GM20000 (cell line): ENCODE measurements around the gene ZNF554.
A peak's percentile ranks its signal among the peaks of the same experiment; 100 is the strongest.
"Not testable (repeated sequence)": the region's sequence is repeated elsewhere in the genome, so short reads cannot be mapped to it uniquely, and the experiment has no call there.

ENCODE experiments used
- DNase-seq: peaks from one replicate; pipeline ENCODE4 v3.0.0; 2012; ENCODE audit warnings: low spot score
- CTCF ChIP-seq: IDR thresholded peaks from 2 replicates; pipeline ENCODE4 v1.5.1; 2012; ENCODE audit warnings: mild to moderate bottlenecking, control low read depth; ENCODE audit errors: extremely low read depth, missing control alignments

The ZNF554 gene

GRCh38 chr19:2785244-2785997 lies 34.2 kb upstream of the ZNF554 start, which contains the start of gene THOP1:
THOP1 (plus strand) TSS chr19:2785503; CDS start chr19:2785663, 160 bp downstream.
- peak; percentile 98 for DNase-seq
- no peak for TF ChIP-seq CTCF

- no peak for DNase-seq
- no peak for TF ChIP-seq CTCF
Measured at GRCh38 chr19:2787115-2787514, 32.6 kb upstream of the ZNF554 start.

GRCh38 chr19:2788237-2788636 lies 31.4 kb upstream of the ZNF554 start:
- no peak for DNase-seq
- no peak for TF ChIP-seq CTCF

GRCh38 chr19:2790194-2790556 lies 29.5 kb upstream of the ZNF554 start:
- DNase-seq = no peak
- TF ChIP-seq CTCF = no peak

GRCh38 chr19:2790557-2791271 lies 29.0 kb upstream of the ZNF554 start:
- DNase-seq = no peak
- no peak for TF ChIP-seq CTCF

GRCh38 chr19:2791440-2791839 lies 28.2 kb upstream of the ZNF554 start:
- no peak for TF ChIP-seq CTCF
- DNase-seq = no peak

GRCh38 chr19:2791876-2792275 lies 27.8 kb upstream of the ZNF554 start:
- TF ChIP-seq CTCF = no peak
- DNase-seq = no peak

- DNase-seq = not testable (repeated sequence)
Measured at GRCh38 chr19:2792666-2793065, 27.0 kb upstream of the ZNF554 start.
